ENCODE results near the gene NKAPL. TPM values are rescaled to one million over a fixed set of nuclear protein-coding genes. Genes with fewer than 3 reads are reported as not detected.

The NKAPL gene
- total RNA-seq, 4 donors from 2014 or later = 1.5 to 4.5 (median 1.9) TPM

DNA sequence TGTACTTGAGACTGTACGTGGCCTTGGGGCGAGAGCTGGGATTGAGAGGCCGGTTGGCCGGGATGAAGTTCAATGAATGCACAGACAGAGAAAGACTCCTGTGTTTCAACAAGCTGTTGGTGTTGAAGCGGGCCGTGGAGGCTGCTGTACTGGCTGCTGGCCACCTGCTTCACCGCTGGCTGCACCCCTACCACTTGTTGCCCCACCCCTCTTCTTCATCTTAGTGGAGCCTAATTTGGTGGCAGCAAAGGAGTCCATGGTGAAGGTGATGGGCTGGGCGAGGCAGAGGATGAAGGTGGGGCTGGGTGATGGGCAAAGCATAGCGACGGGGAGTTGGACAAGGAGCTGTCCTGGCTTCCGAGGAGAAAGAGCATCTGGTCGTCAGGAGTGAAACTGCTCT lies 41.2 kb upstream of the NKAPL start:
- no peak for TF ChIP-seq CTCF (IDR thresholded peaks at IDR 0.05; ENCODE audit: low read depth)

GRCh38 chr6:28218312-28219248 lies 40.5 kb upstream of the NKAPL start:
- no peak for TF ChIP-seq CTCF (IDR thresholded peaks at IDR 0.05; ENCODE audit: low read depth)

- TF ChIP-seq CTCF (IDR thresholded peaks at IDR 0.05; ENCODE audit: low read depth) = no peak
These were observed 38.6 kb upstream of the NKAPL start for GRCh38 chr6:28220257-28221133.

- TF ChIP-seq CTCF (IDR thresholded peaks at IDR 0.05; ENCODE audit: low read depth) = no peak
These were observed 34.7 kb upstream of the NKAPL start for GRCh38 chr6:28224131-28225055.

- no peak for TF ChIP-seq CTCF (IDR thresholded peaks at IDR 0.05; ENCODE audit: low read depth)
These were observed 33.9 kb upstream of the NKAPL start, which contains the start of gene ZSCAN9 for GRCh38 chr6:28225056-28225834. ZSCAN9 (plus strand) TSS chr6:28225275; CDS start chr6:28227085, 1,810 bp downstream.

DNA sequence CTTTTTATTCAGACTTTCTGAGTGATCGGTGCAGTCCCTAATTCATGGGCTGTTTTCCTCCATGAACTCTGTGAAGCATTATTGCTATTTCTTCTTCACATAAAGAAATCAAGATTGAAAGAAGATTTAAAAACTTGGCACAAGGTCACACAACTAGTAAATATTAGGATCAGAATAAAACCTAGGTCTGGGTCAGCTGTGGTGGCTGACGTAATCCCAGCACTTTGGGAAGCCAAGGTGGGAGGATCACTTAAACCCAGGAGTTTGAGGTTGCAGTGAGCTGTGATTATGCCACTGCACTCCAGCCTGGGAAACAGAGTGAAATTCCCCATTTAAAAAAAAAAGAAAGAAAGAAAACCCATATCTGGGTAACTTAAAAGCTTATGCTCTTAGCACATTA lies 32.6 kb upstream of the NKAPL start:
- TF ChIP-seq CTCF (IDR thresholded peaks at IDR 0.05; ENCODE audit: low read depth) = no peak

Measured in subcutaneous adipose tissue (tissue), 4 donors.